VCaP (cell line): ENCODE measurements around the gene SESN2.

Experiments used
- H3K27ac ChIP-seq: fragments of 450-650 bp; 2 replicates; pipeline ENCODE4 v1.5.1; 2017
- CTCF ChIP-seq: fragments of 450-650 bp; conservative IDR thresholded peaks from 2 replicates; pipeline ENCODE4 v1.5.1; 2017; ENCODE audit warnings: mild to moderate bottlenecking, moderate library complexity

SESN2 gene

GRCh38 chr1:28244549-28245251 lies 14.6 kb upstream of the SESN2 start:
- H3K27ac ChIP-seq = no peak overlapping the region
- TF ChIP-seq CTCF = no peak

GRCh38 chr1:28246427-28246832 lies 12.9 kb upstream of the SESN2 start:
- peak overlapping the region; percentile 69 for H3K27ac ChIP-seq

GRCh38 chr1:28247612-28248272 lies 11.6 kb upstream of the SESN2 start:
- no peak for TF ChIP-seq CTCF
- H3K27ac ChIP-seq = peak overlapping the region; percentile 69

More at GRCh38 chr1:28246427-28246832, 12.9 kb upstream of the SESN2 start:
- TF ChIP-seq CTCF = no peak

GRCh38 chr1:28248273-28249012 lies 10.9 kb upstream of the SESN2 start:
- H3K27ac ChIP-seq = peak overlapping the region; percentile 69
- peak; percentile 95 for TF ChIP-seq CTCF

- peak overlapping the region; percentile 69 for H3K27ac ChIP-seq
- TF ChIP-seq CTCF = no peak
Observed at GRCh38 chr1:28249013-28249865, 10.1 kb upstream of the SESN2 start.

- no peak for TF ChIP-seq CTCF
- no peak overlapping the region for H3K27ac ChIP-seq
Observed at GRCh38 chr1:28249866-28250295, 9.4 kb upstream of the SESN2 start.
